ENCODE measurements around the gene FABP6. TPM values are rescaled to one million over a fixed set of nuclear protein-coding genes. Genes with fewer than 3 reads are reported as not detected.
A peak's percentile ranks its signal among the peaks of the same experiment; 100 is the strongest.

The FABP6 gene
- total RNA-seq, 4 donors from 2014 or later: not detected

DNA sequence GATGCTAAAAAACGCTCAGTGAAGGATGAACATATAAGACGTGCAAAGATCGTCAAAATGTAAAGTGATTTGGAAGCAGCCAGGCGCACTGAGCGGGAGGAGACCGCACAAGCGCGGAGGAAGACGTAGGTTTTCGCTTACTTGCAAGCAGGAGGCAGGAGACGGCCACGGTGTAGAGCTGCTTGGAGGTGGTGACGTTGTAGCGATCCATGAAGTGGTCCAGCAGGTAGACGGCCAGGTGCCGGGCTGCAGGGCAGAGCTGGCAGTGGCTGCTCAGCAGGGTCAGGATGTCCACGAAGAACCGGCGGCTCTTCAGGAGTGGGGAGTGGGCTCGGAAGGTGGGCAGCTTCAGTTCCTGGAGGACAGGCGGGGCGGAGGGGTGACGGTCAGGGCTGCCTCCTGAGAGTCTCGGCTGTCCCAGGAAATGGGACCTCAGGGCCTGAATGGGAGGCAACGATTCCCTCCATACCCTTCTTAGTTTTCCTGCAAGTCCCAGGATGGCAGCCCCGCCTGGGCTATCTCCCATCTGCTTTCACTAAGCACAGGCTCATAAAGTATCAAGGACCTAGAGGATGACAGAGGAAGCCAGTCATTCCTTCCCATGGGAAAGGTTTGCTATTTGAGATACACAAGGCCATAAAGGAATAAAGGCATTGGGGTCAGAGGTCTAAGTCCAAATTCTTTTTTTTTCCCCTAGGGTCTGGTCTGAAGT, 51.2 kb downstream of the FABP6 start:
- no peak for DNase-seq
- Histone ChIP-seq H3K36me3 (peaks cover 3 to 4% of the 10 kb centered on the region in 2 donors), H3K27ac (no peak overlapping the region), H3K27me3 (no peaks in the 10 kb centered on the region), H3K4me3 (replicated peaks in 1 of 3) (no peak overlapping the region), H3K9me3 (no peaks in the 10 kb centered on the region), H3K4me1 (no peaks in the 10 kb centered on the region)
- no peak for TF ChIP-seq POLR2A (IDR thresholded peaks at IDR 0.05)
- TF ChIP-seq, protein P1, sequence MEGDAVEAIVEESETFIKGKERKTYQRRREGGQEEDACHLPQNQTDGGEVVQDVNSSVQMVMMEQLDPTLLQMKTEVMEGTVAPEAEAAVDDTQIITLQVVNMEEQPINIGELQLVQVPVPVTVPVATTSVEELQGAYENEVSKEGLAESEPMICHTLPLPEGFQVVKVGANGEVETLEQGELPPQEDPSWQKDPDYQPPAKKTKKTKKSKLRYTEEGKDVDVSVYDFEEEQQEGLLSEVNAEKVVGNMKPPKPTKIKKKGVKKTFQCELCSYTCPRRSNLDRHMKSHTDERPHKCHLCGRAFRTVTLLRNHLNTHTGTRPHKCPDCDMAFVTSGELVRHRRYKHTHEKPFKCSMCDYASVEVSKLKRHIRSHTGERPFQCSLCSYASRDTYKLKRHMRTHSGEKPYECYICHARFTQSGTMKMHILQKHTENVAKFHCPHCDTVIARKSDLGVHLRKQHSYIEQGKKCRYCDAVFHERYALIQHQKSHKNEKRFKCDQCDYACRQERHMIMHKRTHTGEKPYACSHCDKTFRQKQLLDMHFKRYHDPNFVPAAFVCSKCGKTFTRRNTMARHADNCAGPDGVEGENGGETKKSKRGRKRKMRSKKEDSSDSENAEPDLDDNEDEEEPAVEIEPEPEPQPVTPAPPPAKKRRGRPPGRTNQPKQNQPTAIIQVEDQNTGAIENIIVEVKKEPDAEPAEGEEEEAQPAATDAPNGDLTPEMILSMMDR (IDR thresholded peaks at IDR 0.05): no peak
- WGBS, 2 donors: 95 to 96% methylated on average over 26 of the region's 26 CpGs
- intact Hi-C loops (cut with DNase I): no loop called here

DNA sequence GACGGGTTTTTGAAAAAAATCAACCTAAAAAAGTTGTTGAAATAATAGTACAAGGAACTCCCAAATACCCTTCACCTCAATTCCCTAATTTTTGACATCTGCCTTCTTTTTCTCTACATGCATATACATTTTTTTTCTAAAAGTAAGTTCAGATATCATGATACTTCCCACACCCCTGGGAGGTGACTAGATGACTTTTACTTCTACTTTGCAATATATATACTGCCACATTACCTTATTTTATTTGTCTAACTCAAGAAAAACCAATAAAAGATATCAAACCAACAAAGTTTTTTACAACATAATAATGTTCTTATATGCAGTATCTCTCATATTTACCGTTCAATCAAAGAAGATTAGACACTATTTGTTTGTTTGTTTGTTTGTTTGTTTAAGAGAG, 52.0 kb downstream of the FABP6 start:
- DNase-seq: no peak
- H3K9me3 ChIP-seq: no peaks in the 10 kb centered on the region
- 89 to 94% methylated on average over 2 of the region's 2 CpGs for WGBS, 2 donors
- intact Hi-C loops (cut with DNase I): no loop called here
- no peak overlapping the region for H3K4me3 ChIP-seq (replicated peaks in 1 of 3)
- no peak overlapping the region for H3K27ac ChIP-seq
- TF ChIP-seq, protein P1 (IDR thresholded peaks at IDR 0.05): no peak
- no peak for TF ChIP-seq POLR2A (IDR thresholded peaks at IDR 0.05)
- H3K4me1 ChIP-seq: peaks cover 0 to 3% of the 10 kb centered on the region in 2 donors
- H3K36me3 ChIP-seq: peaks cover 3 to 4% of the 10 kb centered on the region in 2 donors
- no peaks in the 10 kb centered on the region for H3K27me3 ChIP-seq

DNA sequence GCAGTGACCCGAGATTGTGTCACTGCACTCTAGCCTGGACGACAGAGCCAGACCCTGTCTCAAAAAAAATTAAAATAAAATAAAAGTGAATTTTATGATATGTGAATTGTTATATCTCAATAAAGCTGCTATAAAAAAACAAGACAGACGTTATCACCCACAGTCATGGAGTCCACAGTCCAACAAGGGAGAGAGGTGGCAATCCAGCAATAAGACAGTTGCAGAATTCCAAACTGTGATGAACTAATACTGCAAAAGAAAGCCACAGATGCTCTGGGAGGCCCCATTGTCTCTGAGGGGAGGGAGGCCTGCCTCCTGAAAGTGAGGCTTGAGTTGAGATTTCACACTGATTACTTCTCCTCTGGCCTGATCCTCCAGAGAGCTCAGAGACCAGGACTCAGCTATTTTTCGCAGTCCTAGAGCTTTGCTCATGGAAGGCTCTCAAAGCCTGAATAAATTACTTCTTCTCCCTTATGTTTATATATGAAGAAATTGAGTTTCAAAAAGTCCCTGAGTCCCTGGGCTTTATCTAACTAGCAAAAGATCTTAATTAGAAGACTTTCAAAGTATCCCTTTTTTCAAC, 55.1 kb downstream of the FABP6 start:
- H3K4me3 ChIP-seq (replicated peaks in 1 of 3): no peak overlapping the region
- no peaks in the 10 kb centered on the region for H3K36me3 ChIP-seq
- intact Hi-C loops (cut with DNase I): no loop called here
- H3K27me3 ChIP-seq: no peaks in the 10 kb centered on the region
- WGBS, 2 donors: 94% methylated on average over 4 of the region's 4 CpGs
- peaks cover 24 to 34% of the 10 kb centered on the region in 2 donors for H3K4me1 ChIP-seq
- no peaks in the 10 kb centered on the region for H3K9me3 ChIP-seq
- TF ChIP-seq POLR2A (IDR thresholded peaks at IDR 0.05): no peak
- TF ChIP-seq, protein P1 (IDR thresholded peaks at IDR 0.05): no peak
- peak overlapping the region in 1 of 3 donors; percentile 25 for H3K27ac ChIP-seq
- DNase-seq: no peak

DNA sequence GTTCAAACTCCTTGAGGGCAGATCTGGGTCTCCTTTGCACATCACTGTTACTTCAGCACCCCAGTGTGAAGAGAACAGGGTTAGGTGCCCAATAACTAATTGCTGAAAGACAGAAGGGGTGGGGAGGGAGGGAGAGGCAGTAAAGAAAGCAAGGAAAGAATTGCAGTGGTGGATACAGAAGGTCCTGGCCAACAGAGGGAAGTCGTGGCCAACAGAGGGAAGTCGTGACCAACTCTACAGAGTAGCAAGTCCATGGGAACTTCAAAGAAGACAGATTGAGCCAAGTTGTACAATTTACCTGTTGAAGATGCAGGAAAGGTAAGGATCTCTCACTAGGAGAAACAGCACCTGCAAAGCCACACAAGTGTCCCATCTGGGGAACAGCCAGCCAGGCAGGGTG, 56.0 kb downstream of the FABP6 start:
- H3K4me3 ChIP-seq (replicated peaks in 1 of 3): no peak overlapping the region
- peak overlapping the region in 2 of 3 donors; percentile 3 to 25 for H3K27ac ChIP-seq
- no peaks in the 10 kb centered on the region for H3K36me3 ChIP-seq
- no peaks in the 10 kb centered on the region for H3K27me3 ChIP-seq
- WGBS, 2 donors: 83 to 90% methylated on average over 2 of the region's 2 CpGs
- no peaks in the 10 kb centered on the region for H3K9me3 ChIP-seq
- H3K4me1 ChIP-seq: peaks cover 33 to 43% of the 10 kb centered on the region in 2 donors
- intact Hi-C loops (cut with DNase I): no loop called here
- TF ChIP-seq POLR2A (IDR thresholded peaks at IDR 0.05): no peak
- TF ChIP-seq, protein P1 (IDR thresholded peaks at IDR 0.05): no peak
- no peak for DNase-seq

DNA sequence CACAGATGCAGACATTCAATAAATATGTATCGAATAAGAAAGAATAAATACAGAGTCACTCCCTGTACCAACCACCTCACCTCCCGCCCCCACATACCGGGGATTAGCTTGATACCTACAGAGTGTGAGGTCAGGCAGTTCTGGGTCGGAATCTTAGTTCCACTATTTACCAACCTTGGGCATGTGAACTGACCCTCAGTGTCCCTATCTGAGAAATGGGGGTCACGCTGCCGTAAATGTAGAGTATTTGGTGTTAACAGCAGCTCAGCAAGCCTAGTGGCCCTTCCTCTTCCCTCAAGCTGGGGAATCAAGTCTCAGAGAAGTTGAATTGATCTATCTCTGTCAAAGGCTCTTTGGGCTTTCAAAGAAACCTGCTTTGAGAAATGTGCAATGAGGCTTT, 57.6 kb downstream of the FABP6 start:
- Histone ChIP-seq H3K4me3 (replicated peaks in 1 of 3) (no peak overlapping the region), H3K9me3 (no peaks in the 10 kb centered on the region), H3K36me3 (no peaks in the 10 kb centered on the region), H3K27ac (peak overlapping the region; percentile 82 to 94 (median 93)), H3K27me3 (no peaks in the 10 kb centered on the region), H3K4me1 (peaks cover 34 to 47% of the 10 kb centered on the region in 2 donors)
- 89% methylated on average over 6 of the region's 6 CpGs for WGBS, 2 donors
- TF ChIP-seq POLR2A (IDR thresholded peaks at IDR 0.05): no peak
- TF ChIP-seq, protein P1 (IDR thresholded peaks at IDR 0.05): no peak
- no peak for DNase-seq
- intact Hi-C loops (cut with DNase I): no loop called here
